Retinal pigment epithelial cell (primary cell): ENCODE data around the gene PTPRN2.

Source experiments
- DNase-seq: peaks from one replicate; pipeline ENCODE4 v3.0.0-alpha.2; 2010; ENCODE audit warnings: low read depth
- H3K4me3 ChIP-seq: 2 replicates; pipeline ENCODE4 v1.5.1; 2011; ENCODE audit warnings: mild to moderate bottlenecking, low read length, control low read depth, moderate library complexity
- CTCF ChIP-seq: conservative IDR thresholded peaks from 2 replicates; pipeline ENCODE4 v1.5.1; 2011; ENCODE audit warnings: low read depth, low read length, control low read depth, inconsistent platforms

The PTPRN2 gene

GRCh38 chr7:157745721-157746709, 841.6 kb downstream of the PTPRN2 start:
- no peak overlapping the region for H3K4me3 ChIP-seq
- no peak for TF ChIP-seq CTCF
- no peak for DNase-seq

- no peak for DNase-seq
- no peak overlapping the region for H3K4me3 ChIP-seq
- no peak for TF ChIP-seq CTCF
These were observed 842.6 kb downstream of the PTPRN2 start for GRCh38 chr7:157744786-157745601.

GRCh38 chr7:157743781-157744525, 843.7 kb downstream of the PTPRN2 start:
- no peak overlapping the region for H3K4me3 ChIP-seq
- DNase-seq = no peak
- no peak for TF ChIP-seq CTCF

- no peak for DNase-seq
- TF ChIP-seq CTCF = no peak
- H3K4me3 ChIP-seq = no peak overlapping the region
These were observed 847.3 kb downstream of the PTPRN2 start for GRCh38 chr7:157740251-157740798.

GRCh38 chr7:157739650-157740049, 848.0 kb downstream of the PTPRN2 start:
- DNase-seq = no peak

More at GRCh38 chr7:157739650-157740049, 848.0 kb downstream of the PTPRN2 start:
- no peak for TF ChIP-seq CTCF
- H3K4me3 ChIP-seq = no peak overlapping the region
